ENCODE measurements around the gene GAA.

Gene GAA

DNA sequence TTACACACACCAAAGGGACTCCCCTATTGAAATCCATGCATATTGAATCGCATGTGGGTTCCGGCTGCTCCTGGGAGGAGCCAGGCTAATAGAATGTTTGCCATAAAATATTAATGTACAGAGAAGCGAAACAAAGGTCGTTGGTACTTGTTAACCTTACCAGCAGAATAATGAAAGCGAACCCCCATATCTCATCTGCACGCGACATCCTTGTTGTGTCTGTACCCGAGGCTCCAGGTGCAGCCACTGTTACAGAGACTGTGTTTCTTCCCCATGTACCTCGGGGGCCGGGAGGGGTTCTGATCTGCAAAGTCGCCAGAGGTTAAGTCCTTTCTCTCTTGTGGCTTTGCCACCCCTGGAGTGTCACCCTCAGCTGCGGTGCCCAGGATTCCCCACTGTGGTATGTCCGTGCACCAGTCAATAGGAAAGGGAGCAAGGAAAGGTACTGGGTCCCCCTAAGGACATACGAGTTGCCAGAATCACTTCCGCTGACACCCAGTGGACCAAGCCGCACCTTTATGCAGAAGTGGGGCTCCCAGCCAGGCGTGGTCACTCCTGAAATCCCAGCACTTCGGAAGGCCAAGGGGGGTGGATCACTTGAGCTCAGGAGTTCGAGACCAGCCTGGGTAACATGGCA lies 2.2 kb downstream of the GAA start:
- Mint-ChIP-seq H3K4me3 (peak overlapping the region; percentile 49 to 90), H3K9me3 (no peaks in the 10 kb centered on the region), H3K27me3 (no peaks in the 10 kb centered on the region), H3K4me1 (ENCODE audit: low read depth in 2 of 2) (peaks cover 16 to 20% of the 10 kb centered on the region in 2 donors), H3K27ac (no peak overlapping the region), H3K36me3 (ENCODE audit: insufficient read depth) (peaks cover 12% of the 10 kb centered on the region)
- ATAC-seq (replicated peaks) (no peak), DNase-seq (no peak)

DNA sequence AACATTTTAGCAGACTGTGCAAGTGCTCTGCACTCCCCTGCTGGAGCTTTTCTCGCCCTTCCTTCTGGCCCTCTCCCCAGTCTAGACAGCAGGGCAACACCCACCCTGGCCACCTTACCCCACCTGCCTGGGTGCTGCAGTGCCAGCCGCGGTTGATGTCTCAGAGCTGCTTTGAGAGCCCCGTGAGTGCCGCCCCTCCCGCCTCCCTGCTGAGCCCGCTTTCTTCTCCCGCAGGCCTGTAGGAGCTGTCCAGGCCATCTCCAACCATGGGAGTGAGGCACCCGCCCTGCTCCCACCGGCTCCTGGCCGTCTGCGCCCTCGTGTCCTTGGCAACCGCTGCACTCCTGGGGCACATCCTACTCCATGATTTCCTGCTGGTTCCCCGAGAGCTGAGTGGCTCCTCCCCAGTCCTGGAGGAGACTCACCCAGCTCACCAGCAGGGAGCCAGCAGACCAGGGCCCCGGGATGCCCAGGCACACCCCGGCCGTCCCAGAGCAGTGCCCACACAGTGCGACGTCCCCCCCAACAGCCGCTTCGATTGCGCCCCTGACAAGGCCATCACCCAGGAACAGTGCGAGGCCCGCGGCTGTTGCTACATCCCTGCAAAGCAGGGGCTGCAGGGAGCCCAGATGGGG lies 3.1 kb downstream of the GAA start:
- Mint-ChIP-seq H3K4me3 (no peak overlapping the region), H3K27ac (no peak overlapping the region), H3K36me3 (ENCODE audit: insufficient read depth) (peaks cover 12% of the 10 kb centered on the region), H3K27me3 (no peaks in the 10 kb centered on the region), H3K9me3 (no peaks in the 10 kb centered on the region), H3K4me1 (ENCODE audit: low read depth in 2 of 2) (peaks cover 16 to 20% of the 10 kb centered on the region in 2 donors)
- no peak for DNase-seq
- no peak for ATAC-seq (replicated peaks)

DNA sequence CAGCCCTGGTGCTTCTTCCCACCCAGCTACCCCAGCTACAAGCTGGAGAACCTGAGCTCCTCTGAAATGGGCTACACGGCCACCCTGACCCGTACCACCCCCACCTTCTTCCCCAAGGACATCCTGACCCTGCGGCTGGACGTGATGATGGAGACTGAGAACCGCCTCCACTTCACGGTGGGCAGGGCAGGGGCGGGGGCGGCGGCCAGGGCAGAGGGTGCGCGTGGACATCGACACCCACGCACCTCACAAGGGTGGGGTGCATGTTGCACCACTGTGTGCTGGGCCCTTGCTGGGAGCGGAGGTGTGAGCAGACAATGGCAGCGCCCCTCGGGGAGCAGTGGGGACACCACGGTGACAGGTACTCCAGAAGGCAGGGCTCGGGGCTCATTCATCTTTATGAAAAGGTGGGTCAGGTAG lies 3.6 kb downstream of the GAA start:
- peaks cover 12% of the 10 kb centered on the region for H3K36me3 Mint-ChIP-seq (ENCODE audit: insufficient read depth)
- no peak overlapping the region for H3K27ac Mint-ChIP-seq
- no peaks in the 10 kb centered on the region for H3K27me3 Mint-ChIP-seq
- peaks cover 16 to 20% of the 10 kb centered on the region in 2 donors for H3K4me1 Mint-ChIP-seq (ENCODE audit: low read depth in 2 of 2)
- no peaks in the 10 kb centered on the region for H3K9me3 Mint-ChIP-seq
- no peak overlapping the region for H3K4me3 Mint-ChIP-seq
- ATAC-seq (replicated peaks) (no peak), DNase-seq (no peak)

DNA sequence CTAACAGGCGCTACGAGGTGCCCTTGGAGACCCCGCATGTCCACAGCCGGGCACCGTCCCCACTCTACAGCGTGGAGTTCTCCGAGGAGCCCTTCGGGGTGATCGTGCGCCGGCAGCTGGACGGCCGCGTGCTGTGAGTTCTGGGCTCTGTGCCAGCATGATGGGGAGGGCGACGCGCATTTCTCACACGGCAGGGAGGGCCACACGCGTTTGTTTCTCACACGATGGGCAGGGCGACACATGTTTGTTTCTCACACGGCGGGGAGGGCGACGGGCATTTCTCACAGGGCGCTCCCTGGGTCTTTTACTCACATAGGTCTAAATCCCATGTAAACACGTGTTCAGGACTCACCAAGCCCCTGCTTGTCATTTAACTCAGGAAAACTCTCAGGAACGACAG lies 4.4 kb downstream of the GAA start:
- Mint-ChIP-seq H3K4me3 (no peak overlapping the region), H3K27me3 (no peaks in the 10 kb centered on the region), H3K27ac (no peak overlapping the region), H3K4me1 (ENCODE audit: low read depth in 2 of 2) (peaks cover 10 to 13% of the 10 kb centered on the region in 2 donors), H3K9me3 (no peaks in the 10 kb centered on the region), H3K36me3 (ENCODE audit: insufficient read depth) (peaks cover 8% of the 10 kb centered on the region)
- no peak for ATAC-seq (replicated peaks)
- no peak for DNase-seq

DNA sequence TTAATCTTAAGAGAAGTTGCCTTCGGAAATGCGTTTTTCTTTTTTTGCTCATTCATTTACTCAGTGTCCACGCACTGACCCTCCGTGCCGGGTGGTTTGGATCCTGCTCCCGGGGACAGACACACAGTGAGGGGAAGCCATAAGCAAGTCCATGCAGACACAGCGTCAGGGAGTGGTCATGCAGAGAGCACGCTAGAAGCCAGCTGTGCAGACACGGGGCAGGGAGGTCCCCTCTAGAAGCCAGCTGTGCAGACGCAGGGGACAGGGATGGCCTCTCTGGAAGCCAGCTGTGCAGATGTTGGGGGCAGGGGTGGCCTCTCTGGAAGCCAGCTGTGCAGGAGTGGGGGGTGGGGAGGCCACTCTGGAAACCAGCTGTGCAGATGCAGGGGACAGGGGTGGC lies 4.8 kb downstream of the GAA start:
- DNase-seq (no peak), ATAC-seq (replicated peaks) (no peak)
- Mint-ChIP-seq H3K4me1 (ENCODE audit: low read depth in 2 of 2) (peaks cover 8 to 10% of the 10 kb centered on the region in 2 donors), H3K36me3 (ENCODE audit: insufficient read depth) (peaks cover 5% of the 10 kb centered on the region), H3K27me3 (no peaks in the 10 kb centered on the region), H3K9me3 (no peaks in the 10 kb centered on the region), H3K4me3 (no peak overlapping the region), H3K27ac (no peak overlapping the region)

DNA sequence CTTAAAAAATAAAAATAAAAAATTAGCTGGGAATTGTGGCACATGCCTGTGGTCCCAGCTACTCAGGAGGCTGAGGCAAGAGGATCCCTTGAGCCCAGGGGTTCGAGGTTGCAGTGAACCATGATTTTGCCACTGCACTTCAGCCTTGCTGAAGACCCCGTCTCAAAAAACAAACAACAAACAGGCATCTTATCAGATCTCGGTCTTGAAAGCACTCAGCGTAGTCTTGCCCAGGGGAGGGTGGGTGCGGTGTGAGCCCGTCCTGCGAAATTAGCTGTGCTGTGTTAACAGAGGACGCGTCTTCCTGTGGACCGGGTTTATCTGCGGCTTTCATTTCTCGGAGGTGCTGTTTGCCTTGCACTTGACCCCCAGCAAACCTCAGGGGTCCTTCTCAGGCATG lies 5.4 kb downstream of the GAA start:
- Mint-ChIP-seq H3K4me3 (no peak overlapping the region), H3K36me3 (ENCODE audit: insufficient read depth) (peaks cover 4% of the 10 kb centered on the region), H3K9me3 (no peaks in the 10 kb centered on the region), H3K27me3 (no peaks in the 10 kb centered on the region), H3K27ac (no peak overlapping the region), H3K4me1 (ENCODE audit: low read depth in 2 of 2) (peaks cover 8 to 9% of the 10 kb centered on the region in 2 donors)
- no peak for DNase-seq
- ATAC-seq (replicated peaks): no peak

DNA sequence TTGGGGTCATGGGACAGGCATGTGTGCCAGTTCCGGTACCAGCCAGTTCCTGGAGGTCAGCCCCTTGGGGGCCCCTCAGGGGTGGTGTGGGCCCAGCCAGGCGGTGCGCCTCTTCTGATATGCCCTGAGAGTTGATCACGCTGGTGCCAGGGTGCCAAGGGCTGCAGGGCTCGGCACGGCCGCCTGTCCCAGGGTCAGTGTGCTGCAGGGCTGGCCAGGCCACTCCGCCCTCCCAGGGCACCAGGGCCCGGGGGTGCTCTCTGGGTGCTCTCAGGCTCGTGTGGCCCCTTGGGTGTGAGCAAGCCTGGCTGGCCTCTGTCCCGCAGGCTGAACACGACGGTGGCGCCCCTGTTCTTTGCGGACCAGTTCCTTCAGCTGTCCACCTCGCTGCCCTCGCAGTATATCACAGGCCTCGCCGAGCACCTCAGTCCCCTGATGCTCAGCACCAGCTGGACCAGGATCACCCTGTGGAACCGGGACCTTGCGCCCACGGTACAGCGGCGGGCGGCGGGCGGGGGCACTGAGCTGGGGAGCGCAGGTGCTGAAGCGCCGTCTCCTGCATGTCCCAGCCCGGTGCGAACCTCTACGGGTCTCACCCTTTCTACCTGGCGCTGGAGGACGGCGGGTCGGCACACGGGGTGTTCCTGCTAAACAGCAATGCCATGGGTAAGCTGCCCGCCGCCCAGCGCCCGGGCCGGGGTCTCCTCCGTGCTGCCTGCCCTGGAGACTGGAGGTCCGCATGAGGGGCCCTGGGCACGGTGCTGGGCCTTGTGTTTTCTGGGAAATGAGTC lies 6.0 kb downstream of the GAA start:
- H3K27ac Mint-ChIP-seq: no peak overlapping the region
- ATAC-seq (replicated peaks): no peak

DNA sequence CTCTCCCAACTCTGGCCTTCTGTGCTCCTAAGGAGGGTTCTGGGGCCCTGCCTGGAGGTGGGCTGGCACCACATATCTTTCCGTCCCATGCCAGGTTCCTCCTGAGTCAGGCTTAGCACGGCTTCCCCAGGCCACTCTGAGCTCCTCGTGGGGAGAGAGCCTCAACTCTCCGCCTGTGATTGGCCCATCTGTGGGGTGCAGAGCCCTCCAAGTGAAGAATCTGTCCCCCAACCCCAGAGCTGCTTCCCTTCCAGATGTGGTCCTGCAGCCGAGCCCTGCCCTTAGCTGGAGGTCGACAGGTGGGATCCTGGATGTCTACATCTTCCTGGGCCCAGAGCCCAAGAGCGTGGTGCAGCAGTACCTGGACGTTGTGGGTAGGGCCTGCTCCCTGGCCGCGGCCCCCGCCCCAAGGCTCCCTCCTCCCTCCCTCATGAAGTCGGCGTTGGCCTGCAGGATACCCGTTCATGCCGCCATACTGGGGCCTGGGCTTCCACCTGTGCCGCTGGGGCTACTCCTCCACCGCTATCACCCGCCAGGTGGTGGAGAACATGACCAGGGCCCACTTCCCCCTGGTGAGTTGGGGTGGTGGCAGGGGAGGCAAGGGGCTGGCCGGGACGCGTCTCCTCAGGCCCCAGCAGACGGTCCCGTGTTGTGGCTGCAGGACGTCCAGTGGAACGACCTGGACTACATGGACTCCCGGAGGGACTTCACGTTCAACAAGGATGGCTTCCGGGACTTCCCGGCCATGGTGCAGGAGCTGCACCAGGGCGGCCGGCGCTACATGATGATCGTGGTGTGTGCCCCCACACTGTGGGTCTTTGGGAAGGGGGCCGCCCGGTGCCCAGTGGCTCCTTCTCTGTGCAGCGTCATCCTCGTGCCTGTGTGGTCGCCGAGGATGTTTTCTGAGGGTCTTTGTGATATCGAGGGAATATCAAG lies 6.9 kb downstream of the GAA start:
- no peaks in the 10 kb centered on the region for H3K36me3 Mint-ChIP-seq (ENCODE audit: insufficient read depth)
- no peaks in the 10 kb centered on the region for H3K9me3 Mint-ChIP-seq
- ATAC-seq (replicated peaks) (no peak), DNase-seq (no peak)
- H3K4me3 Mint-ChIP-seq: no peak overlapping the region
- no peaks in the 10 kb centered on the region for H3K27me3 Mint-ChIP-seq
- peaks cover 0 to 1% of the 10 kb centered on the region in 2 donors for H3K4me1 Mint-ChIP-seq (ENCODE audit: low read depth in 2 of 2)
- H3K27ac Mint-ChIP-seq: no peak overlapping the region

More for the DNA sequence above, 6.0 kb downstream of the GAA start:
- H3K4me1 Mint-ChIP-seq (ENCODE audit: low read depth in 2 of 2): peaks cover 2 to 4% of the 10 kb centered on the region in 2 donors
- H3K4me3 Mint-ChIP-seq: no peak overlapping the region
- DNase-seq: no peak
- no peaks in the 10 kb centered on the region for H3K36me3 Mint-ChIP-seq (ENCODE audit: insufficient read depth)
- H3K9me3 Mint-ChIP-seq: no peaks in the 10 kb centered on the region
- H3K27me3 Mint-ChIP-seq: no peaks in the 10 kb centered on the region

DNA sequence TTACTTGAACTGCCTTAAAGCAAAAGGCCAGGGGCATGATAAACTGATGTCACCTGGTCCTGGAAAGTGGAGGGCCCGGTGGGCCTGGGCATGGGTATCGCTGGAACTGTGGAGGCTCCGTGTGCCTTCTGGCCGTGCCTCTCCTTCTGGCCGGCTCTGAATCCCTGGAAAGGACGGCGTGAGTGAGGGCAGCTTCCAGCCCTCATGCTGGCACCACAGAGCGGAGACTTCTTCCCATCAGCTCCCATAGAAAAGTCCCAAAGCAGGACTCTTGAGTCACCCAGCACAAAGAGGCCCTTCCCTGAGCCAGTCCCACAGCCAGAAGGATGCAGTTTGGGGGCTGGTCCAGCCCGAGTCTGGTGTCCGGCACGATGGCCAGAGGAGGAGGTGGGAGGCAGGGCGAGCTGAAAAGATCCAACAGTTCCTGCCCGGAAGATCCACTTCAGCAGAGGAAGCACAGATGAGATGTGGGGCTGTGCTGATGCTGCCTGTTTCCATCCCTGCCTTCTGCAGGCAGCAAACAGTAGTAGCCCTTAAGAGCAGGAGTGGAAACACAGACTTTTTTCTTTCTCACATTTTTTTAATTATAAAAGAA lies 7.8 kb downstream of the GAA start:
- DNase-seq (no peak), ATAC-seq (replicated peaks) (no peak)
- Mint-ChIP-seq H3K36me3 (ENCODE audit: insufficient read depth) (no peaks in the 10 kb centered on the region), H3K27ac (no peak overlapping the region), H3K27me3 (no peaks in the 10 kb centered on the region), H3K4me1 (ENCODE audit: low read depth in 2 of 2) (no peaks in the 10 kb centered on the region), H3K4me3 (no peak overlapping the region), H3K9me3 (no peaks in the 10 kb centered on the region)

DNA sequence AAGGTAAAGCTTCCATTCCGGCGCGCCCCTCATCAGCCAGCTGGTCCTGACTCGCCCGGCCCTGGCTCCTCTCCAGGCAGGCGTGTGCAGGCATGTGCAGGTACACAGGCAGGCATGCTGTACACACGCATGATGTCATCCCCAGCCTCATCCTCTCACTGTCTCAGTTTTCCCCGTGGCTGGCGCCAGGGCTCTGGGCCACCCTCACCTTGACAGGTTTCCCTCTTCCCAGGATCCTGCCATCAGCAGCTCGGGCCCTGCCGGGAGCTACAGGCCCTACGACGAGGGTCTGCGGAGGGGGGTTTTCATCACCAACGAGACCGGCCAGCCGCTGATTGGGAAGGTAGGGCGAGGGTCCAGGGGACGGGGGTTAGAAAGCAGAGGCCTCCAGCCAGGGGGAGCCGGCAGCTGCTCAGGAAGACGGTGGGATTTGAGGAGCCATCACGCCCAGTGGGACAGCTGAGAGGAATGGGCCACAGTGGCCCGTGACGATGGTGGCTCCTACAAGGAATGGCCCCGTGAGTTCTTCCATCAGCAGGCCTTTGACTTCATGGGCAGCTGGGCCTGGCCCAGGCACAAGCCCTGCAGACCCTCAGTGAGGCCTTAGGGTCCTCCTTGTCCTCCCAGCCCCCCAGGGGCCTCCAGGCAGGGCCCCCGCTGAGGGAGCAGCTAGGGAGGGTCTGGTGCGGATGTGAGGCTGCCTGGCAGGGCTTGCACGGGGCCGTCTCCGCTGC lies 8.5 kb downstream of the GAA start:
- peaks cover 0 to 2% of the 10 kb centered on the region in 2 donors for H3K4me1 Mint-ChIP-seq (ENCODE audit: low read depth in 2 of 2)
- H3K27me3 Mint-ChIP-seq: no peaks in the 10 kb centered on the region
- ATAC-seq (replicated peaks): no peak

DNA sequence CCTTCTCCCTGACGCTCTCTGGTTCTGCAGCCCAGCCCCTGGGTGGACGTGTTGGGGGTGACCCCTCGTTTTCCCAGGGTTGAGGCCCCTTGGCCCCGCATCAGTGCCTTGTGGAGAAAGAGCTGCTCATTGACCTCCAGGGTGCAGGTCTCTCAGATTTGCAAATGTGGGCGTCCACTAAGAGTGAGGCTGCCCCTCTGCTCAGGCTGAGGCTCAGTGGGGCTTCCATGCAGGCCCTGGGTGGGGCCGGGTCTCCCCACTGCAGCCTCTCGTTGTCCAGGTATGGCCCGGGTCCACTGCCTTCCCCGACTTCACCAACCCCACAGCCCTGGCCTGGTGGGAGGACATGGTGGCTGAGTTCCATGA lies 9.0 kb downstream of the GAA start:
- Mint-ChIP-seq H3K27me3 (no peaks in the 10 kb centered on the region), H3K36me3 (ENCODE audit: insufficient read depth) (no peaks in the 10 kb centered on the region), H3K4me1 (ENCODE audit: low read depth in 2 of 2) (peaks cover 0 to 5% of the 10 kb centered on the region in 2 donors), H3K9me3 (no peaks in the 10 kb centered on the region), H3K4me3 (no peak overlapping the region), H3K27ac (no peak overlapping the region)
- ATAC-seq (replicated peaks) (no peak), DNase-seq (no peak)

More for the DNA sequence above, 8.5 kb downstream of the GAA start:
- no peaks in the 10 kb centered on the region for H3K36me3 Mint-ChIP-seq (ENCODE audit: insufficient read depth)
- no peaks in the 10 kb centered on the region for H3K9me3 Mint-ChIP-seq
- H3K4me3 Mint-ChIP-seq: no peak overlapping the region
- H3K27ac Mint-ChIP-seq: no peak overlapping the region
- DNase-seq: no peak

DNA sequence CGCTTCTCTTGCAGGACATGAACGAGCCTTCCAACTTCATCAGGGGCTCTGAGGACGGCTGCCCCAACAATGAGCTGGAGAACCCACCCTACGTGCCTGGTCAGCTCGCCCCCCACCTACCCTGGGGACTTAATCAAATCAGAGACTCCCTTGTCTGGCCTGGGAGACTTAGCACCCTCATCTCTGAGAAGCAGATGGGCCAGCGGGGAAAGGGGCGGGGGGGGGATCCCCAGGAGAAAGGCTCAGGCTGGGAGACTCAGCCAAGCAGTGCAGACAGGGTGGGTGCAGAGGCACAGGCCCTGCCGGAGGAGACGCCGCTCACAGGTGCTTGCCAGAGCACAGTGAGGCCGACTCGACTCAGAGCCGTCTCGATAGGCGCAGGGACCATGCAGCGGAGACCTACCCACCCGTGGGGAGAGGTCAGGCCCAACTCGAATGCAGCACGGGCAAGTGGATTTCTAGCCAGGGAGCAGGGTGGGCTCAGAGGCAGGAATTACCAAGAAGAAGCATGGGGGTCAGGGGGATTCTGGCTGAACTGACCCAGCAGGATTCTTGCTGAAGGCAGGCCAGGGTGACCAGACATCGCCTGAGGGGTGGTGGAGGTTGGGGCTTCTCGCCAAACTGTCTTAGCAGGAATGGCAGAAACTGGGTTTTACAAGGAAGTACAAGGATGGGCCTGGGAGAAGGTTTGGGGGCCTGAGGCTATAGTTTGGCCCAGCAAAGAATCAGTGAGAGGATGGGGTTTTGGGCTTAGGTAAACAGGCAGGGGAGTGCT lies 9.7 kb downstream of the GAA start:
- H3K27me3 Mint-ChIP-seq: no peaks in the 10 kb centered on the region
- ATAC-seq (replicated peaks) (no peak), DNase-seq (no peak)
- no peak overlapping the region for H3K4me3 Mint-ChIP-seq
- no peaks in the 10 kb centered on the region for H3K36me3 Mint-ChIP-seq (ENCODE audit: insufficient read depth)
- peaks cover 0 to 5% of the 10 kb centered on the region in 2 donors for H3K4me1 Mint-ChIP-seq (ENCODE audit: low read depth in 2 of 2)
- no peaks in the 10 kb centered on the region for H3K9me3 Mint-ChIP-seq
- H3K27ac Mint-ChIP-seq: no peak overlapping the region
